SU-DHL-6 (cell line): ENCODE data around the gene MS4A10.

Experiments used
- EZH2phosphoT487 ChIP-seq: fragments of 200-600 bp; sonication (generic), shearing (Covaris generic); conservative IDR thresholded peaks from 2 replicates; pipeline ENCODE4 v1.6.1; 2018; ENCODE audit warnings: mild to moderate bottlenecking, antibody characterized with exemption, low read length, moderate library complexity, mixed read lengths
- TF ChIP-seq, protein P1 (sequence below): fragments of 200-600 bp; sonication (generic); IDR thresholded peaks from one replicate; pipeline ENCODE4 v1.5.1; 2017; ENCODE audit warnings: antibody characterized with exemption, mild to moderate bottlenecking, low read length, moderate library complexity; ENCODE audit not compliant: insufficient read depth, poor library complexity, severe bottlenecking

DNA sequence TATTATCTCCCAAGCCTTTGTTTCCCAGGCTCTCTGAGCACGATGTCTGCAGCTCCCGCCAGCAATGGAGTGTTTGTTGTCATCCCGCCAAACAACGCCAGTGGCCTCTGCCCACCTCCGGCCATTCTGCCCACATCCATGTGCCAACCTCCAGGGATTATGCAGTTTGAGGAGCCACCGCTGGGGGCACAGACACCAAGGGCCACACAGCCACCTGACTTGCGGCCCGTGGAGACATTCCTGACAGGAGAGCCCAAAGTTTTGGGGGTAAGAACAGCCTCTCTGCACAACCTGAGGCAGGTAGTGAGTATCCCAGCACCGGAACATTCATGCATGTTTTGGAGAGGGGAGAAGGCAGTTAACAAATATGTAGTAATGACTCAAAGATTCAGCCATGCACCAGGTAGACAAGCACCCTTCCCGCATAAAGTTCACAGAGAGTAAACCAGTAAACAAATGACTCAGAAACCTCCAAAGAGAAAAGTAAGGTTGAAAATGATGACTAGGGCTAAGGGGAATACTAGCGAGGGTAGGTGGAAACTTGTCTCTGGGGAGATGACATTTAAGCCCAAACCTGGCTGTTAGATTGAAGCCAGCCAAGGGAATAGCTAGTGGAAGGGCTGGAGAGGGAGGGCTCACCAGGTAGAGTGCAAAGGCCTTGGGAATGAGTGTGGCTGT is 21.3 kb upstream of the MS4A10 start:
- TF ChIP-seq, protein P1, sequence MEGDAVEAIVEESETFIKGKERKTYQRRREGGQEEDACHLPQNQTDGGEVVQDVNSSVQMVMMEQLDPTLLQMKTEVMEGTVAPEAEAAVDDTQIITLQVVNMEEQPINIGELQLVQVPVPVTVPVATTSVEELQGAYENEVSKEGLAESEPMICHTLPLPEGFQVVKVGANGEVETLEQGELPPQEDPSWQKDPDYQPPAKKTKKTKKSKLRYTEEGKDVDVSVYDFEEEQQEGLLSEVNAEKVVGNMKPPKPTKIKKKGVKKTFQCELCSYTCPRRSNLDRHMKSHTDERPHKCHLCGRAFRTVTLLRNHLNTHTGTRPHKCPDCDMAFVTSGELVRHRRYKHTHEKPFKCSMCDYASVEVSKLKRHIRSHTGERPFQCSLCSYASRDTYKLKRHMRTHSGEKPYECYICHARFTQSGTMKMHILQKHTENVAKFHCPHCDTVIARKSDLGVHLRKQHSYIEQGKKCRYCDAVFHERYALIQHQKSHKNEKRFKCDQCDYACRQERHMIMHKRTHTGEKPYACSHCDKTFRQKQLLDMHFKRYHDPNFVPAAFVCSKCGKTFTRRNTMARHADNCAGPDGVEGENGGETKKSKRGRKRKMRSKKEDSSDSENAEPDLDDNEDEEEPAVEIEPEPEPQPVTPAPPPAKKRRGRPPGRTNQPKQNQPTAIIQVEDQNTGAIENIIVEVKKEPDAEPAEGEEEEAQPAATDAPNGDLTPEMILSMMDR: no peak
- no peak for TF ChIP-seq EZH2phosphoT487
